H9 (cell line): ENCODE measurements around the gene ENO3. TPM values are rescaled to one million over a fixed set of nuclear protein-coding genes. Genes with fewer than 3 reads are reported as not detected.
A peak's percentile ranks its signal among the peaks of the same experiment; 100 is the strongest.

Source experiments
- DNase-seq: peaks from one replicate; pipeline ENCODE4 v3.0.0-alpha.2; 2017
- H2AFZ ChIP-seq: one replicate; pipeline ENCODE4 v1.6.1; 2013; ENCODE audit warnings: mild to moderate bottlenecking, low read length, control low read depth, moderate library complexity
- H2AK5ac ChIP-seq: 2 replicates; pipeline ENCODE4 v1.6.1; 2013; ENCODE audit warnings: low read length, control low read depth, mixed read lengths; ENCODE audit not compliant: insufficient read length
- H2BK120ac ChIP-seq: one replicate; pipeline ENCODE4 v1.6.1; 2013; ENCODE audit warnings: low read depth, mild to moderate bottlenecking, low read length, control low read depth, inconsistent platforms; ENCODE audit not compliant: poor library complexity, severe bottlenecking
- H2BK12ac ChIP-seq: 2 replicates; pipeline ENCODE4 v1.6.1; 2013; ENCODE audit warnings: low read length, control low read depth, mixed read lengths, low read depth; ENCODE audit not compliant: insufficient read length
- H2BK15ac ChIP-seq: 2 replicates; pipeline ENCODE4 v1.6.1; 2013; ENCODE audit warnings: low read depth, low read length, control low read depth
- H2BK20ac ChIP-seq: one replicate; pipeline ENCODE4 v1.6.1; 2013; ENCODE audit warnings: low read depth, mild to moderate bottlenecking, low read length, control low read depth, inconsistent platforms; ENCODE audit not compliant: poor library complexity, severe bottlenecking
- H2BK5ac ChIP-seq: 2 replicates; pipeline ENCODE4 v1.6.1; 2013; ENCODE audit warnings: low read length, control low read depth, mixed read lengths; ENCODE audit not compliant: insufficient read length
- H3K14ac ChIP-seq: 2 replicates; pipeline ENCODE4 v1.6.1; 2013; ENCODE audit warnings: low read length, control low read depth; ENCODE audit not compliant: insufficient read depth
- H3K18ac ChIP-seq: 2 replicates; pipeline ENCODE4 v1.6.1; 2013; ENCODE audit warnings: low read depth, mild to moderate bottlenecking, mixed read lengths, low read length, control low read depth; ENCODE audit not compliant: insufficient read length
- H3K23ac ChIP-seq: 2 replicates; pipeline ENCODE4 v1.6.1; 2013; ENCODE audit warnings: low read length, control low read depth, mixed read lengths, low read depth; ENCODE audit not compliant: insufficient read length
- H3K23me2 ChIP-seq: 2 replicates; pipeline ENCODE4 v1.6.1; 2013; ENCODE audit warnings: low read depth, mild to moderate bottlenecking, mixed read lengths, low read length, control low read depth; ENCODE audit not compliant: insufficient read length, poor library complexity, severe bottlenecking
- H3K27ac ChIP-seq: 2 replicates; pipeline ENCODE4 v1.5.1; 2013; ENCODE audit warnings: low read length, control low read depth, mixed read lengths, low read depth; ENCODE audit not compliant: insufficient read length
- H3K27me3 ChIP-seq: 2 replicates; pipeline ENCODE4 v1.6.1; 2013; ENCODE audit warnings: low read length, control low read depth, inconsistent platforms; ENCODE audit not compliant: insufficient read depth
- H3K4ac ChIP-seq: 2 replicates; pipeline ENCODE4 v1.6.1; 2013; ENCODE audit warnings: low read depth, mild to moderate bottlenecking, control low read depth, inconsistent platforms, low read length, moderate library complexity
- H3K4me1 ChIP-seq: 2 replicates; pipeline ENCODE4 v1.6.1; 2013; ENCODE audit warnings: low read length, control low read depth, inconsistent platforms; ENCODE audit not compliant: insufficient read depth
- H3K4me2 ChIP-seq: 2 replicates; pipeline ENCODE4 v1.6.1; 2013; ENCODE audit warnings: low read length, control low read depth, mixed read lengths; ENCODE audit not compliant: insufficient read length, insufficient read depth
- H3K56ac ChIP-seq: 2 replicates; pipeline ENCODE4 v1.6.1; 2013; ENCODE audit warnings: low read depth, mild to moderate bottlenecking, mixed read lengths, low read length, control low read depth; ENCODE audit not compliant: insufficient read length
- H3K79me1 ChIP-seq: 2 replicates; pipeline ENCODE4 v1.6.1; 2013; ENCODE audit warnings: low read depth, mild to moderate bottlenecking, moderate library complexity, low read length, control low read depth, inconsistent platforms; ENCODE audit not compliant: insufficient read depth, poor library complexity, severe bottlenecking
- H3K79me2 ChIP-seq: 2 replicates; pipeline ENCODE4 v1.6.1; 2013; ENCODE audit warnings: low read length, control low read depth, inconsistent platforms; ENCODE audit not compliant: insufficient read depth
- H3K9ac ChIP-seq: 2 replicates; pipeline ENCODE4 v1.6.1; 2013; ENCODE audit warnings: low read length, control low read depth, mixed read lengths; ENCODE audit not compliant: insufficient read length; ENCODE audit errors: extremely low read depth
- H3K9me3 ChIP-seq: one replicate; pipeline ENCODE4 v1.6.1; 2013; ENCODE audit warnings: low read depth, low read length, inconsistent platforms; ENCODE audit not compliant: control insufficient read depth
- H3T11ph ChIP-seq: one replicate; pipeline ENCODE4 v1.6.1; 2013; ENCODE audit warnings: mild to moderate bottlenecking, low read length, control low read depth, inconsistent platforms
- H4K20me1 ChIP-seq: one replicate; pipeline ENCODE4 v1.6.1; 2013; ENCODE audit not compliant: control insufficient read depth, insufficient read length, insufficient read depth
- H4K5ac ChIP-seq: 2 replicates; pipeline ENCODE4 v1.6.1; 2013; ENCODE audit warnings: low read depth, mild to moderate bottlenecking, mixed read lengths, low read length, control low read depth; ENCODE audit not compliant: insufficient read length
- H4K8ac ChIP-seq: replicated peaks from 2 replicates; pipeline ENCODE4 v1.6.1; 2013; ENCODE audit warnings: low read length, control low read depth, mixed read lengths, low read depth; ENCODE audit not compliant: insufficient read length
- H4K91ac ChIP-seq: 2 replicates; pipeline ENCODE4 v1.6.1; 2013; ENCODE audit warnings: low read depth, mild to moderate bottlenecking, moderate library complexity, mixed read lengths, low read length, control low read depth; ENCODE audit not compliant: insufficient read length
- H3K27ac Mint-ChIP-seq, 3 experiments: 2 replicates in 2 of 3; 3 replicates in 1 of 3; pipeline ENCODE4 v1.8.0; 2020 to 2021; ENCODE audit warnings: mixed read lengths in 3 of 3, mild to moderate bottlenecking in 1 of 3, moderate library complexity in 1 of 3
- H3K27me3 Mint-ChIP-seq: 2 replicates; pipeline ENCODE4 v1.8.0; 2021; ENCODE audit warnings: low read depth, mild to moderate bottlenecking, moderate library complexity, mixed read lengths
- H3K36me3 Mint-ChIP-seq, 3 experiments: 2 replicates in 2 of 3; 3 replicates in 1 of 3; pipeline ENCODE4 v1.8.0; 2020 to 2021; ENCODE audit warnings: low read depth in 3 of 3, mixed read lengths in 3 of 3; ENCODE audit not compliant: insufficient read depth in 1 of 3
- H3K4me1 Mint-ChIP-seq, 2 experiments: 2 replicates each; pipeline ENCODE4 v1.8.0; 2020; ENCODE audit warnings: mixed read lengths in 2 of 2
- H3K4me3 Mint-ChIP-seq, 2 experiments: 2 replicates in 1 of 2; 3 replicates in 1 of 2; pipeline ENCODE4 v1.8.0; 2020 to 2021; ENCODE audit warnings: mild to moderate bottlenecking in 2 of 2, mixed read lengths in 2 of 2, moderate library complexity in 1 of 2
- H3K9me3 Mint-ChIP-seq, 2 experiments: 2 replicates in 1 of 2; 3 replicates in 1 of 2; pipeline ENCODE4 v1.8.0; 2020; ENCODE audit warnings: mild to moderate bottlenecking in 2 of 2, mixed read lengths in 2 of 2, moderate library complexity in 1 of 2
- WGBS: extraction: QIAGEN DNeasy Blood & Tissue Kit; methylation state at CpG from one replicate; pipeline ENCODE4 v1.1.7; 2013; ENCODE audit warnings: missing lambda C conversion rate, low lambda C conversion rate, mixed read lengths; ENCODE audit not compliant: insufficient read length; ENCODE audit errors: extremely low coverage; 5-methylcytosine and 5-hydroxymethylcytosine counted together
- total RNA-seq: library from RNA; stranded (reverse); gene quantifications from 2 replicates; pipeline ENCODE4 v1.2.1, GENCODE V29; 2021
- TF ChIP-seq, protein P1 (sequence below): fragments of 200-600 bp; sonication (generic); conservative IDR thresholded peaks from 3 replicates; pipeline ENCODE4 v1.8.0; 2021; ENCODE audit warnings: antibody characterized with exemption, mild to moderate bottlenecking

The ENO3 gene
- total RNA-seq, 1 experiment from 2014 or later, result 25.4 TPM

DNA sequence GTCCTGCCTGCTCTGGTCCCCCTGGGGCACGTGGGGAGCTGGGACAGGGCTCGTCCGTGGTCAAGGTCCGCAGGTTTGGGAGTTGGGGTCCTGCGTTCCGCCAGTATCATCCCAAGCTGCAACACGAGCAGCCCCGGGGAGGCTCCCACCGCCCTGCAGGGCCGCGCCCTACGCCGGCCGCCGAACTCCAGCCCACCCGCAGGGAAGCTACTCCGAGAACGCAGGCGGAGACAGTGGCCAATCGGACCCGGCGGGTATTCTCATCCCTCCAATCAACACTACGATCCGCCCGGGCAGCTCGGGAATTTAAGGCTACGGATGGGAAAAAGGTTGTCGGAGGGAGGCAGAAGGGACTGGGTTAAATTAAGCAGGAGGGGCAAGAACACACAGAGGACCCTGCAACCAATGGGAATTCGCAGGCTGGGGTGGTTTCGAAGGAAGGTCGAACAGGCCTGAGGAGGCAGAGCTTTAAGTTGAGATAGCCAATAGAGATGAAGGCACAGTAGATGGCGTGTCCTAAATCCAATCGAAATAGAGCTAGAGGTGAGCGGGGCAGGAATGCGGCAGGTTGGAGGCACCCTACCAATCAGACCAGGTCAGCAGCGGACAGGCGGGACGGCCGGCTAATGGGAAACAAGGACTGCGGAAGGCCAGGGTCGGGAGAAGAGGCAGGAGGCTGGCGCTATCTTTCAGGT, 16.1 kb downstream of the ENO3 start:
- WGBS, result no CpG with 5 or more reads among the region's 42 CpGs
- no peak overlapping the region for H3T11ph ChIP-seq
- H3K9me3 Mint-ChIP-seq, result peaks cover 5 to 24% of the 10 kb centered on the region in 2 experiments; a peak in 4 of 5 replicates
- no peak overlapping the region for H3K56ac ChIP-seq
- peak overlapping the region in 1 of 3 experiments; percentile 85; a peak in 4 of 7 replicates for H3K27ac Mint-ChIP-seq
- H3K27ac ChIP-seq, result peak overlapping the region; percentile 71
- H2AK5ac ChIP-seq, result no peak overlapping the region
- peaks cover 33 to 45% (median 42%) of the 10 kb centered on the region in 3 experiments for H3K36me3 Mint-ChIP-seq
- no peak overlapping the region for H4K8ac ChIP-seq
- no peak overlapping the region for H4K5ac ChIP-seq
- peak overlapping the region; percentile 68 for H3K18ac ChIP-seq
- no peaks in the 10 kb centered on the region; the same call in 1 of the 2 replicates for H3K27me3 Mint-ChIP-seq
- no peaks in the 10 kb centered on the region for H3K27me3 ChIP-seq
- H2BK15ac ChIP-seq, result no peak overlapping the region
- no peak overlapping the region for H3K4ac ChIP-seq
- no peak overlapping the region for H3K4me3 Mint-ChIP-seq
- H3K23me2 ChIP-seq, result peaks cover 23% of the 10 kb centered on the region
- H2BK120ac ChIP-seq, result no peak overlapping the region
- TF ChIP-seq, protein P1, sequence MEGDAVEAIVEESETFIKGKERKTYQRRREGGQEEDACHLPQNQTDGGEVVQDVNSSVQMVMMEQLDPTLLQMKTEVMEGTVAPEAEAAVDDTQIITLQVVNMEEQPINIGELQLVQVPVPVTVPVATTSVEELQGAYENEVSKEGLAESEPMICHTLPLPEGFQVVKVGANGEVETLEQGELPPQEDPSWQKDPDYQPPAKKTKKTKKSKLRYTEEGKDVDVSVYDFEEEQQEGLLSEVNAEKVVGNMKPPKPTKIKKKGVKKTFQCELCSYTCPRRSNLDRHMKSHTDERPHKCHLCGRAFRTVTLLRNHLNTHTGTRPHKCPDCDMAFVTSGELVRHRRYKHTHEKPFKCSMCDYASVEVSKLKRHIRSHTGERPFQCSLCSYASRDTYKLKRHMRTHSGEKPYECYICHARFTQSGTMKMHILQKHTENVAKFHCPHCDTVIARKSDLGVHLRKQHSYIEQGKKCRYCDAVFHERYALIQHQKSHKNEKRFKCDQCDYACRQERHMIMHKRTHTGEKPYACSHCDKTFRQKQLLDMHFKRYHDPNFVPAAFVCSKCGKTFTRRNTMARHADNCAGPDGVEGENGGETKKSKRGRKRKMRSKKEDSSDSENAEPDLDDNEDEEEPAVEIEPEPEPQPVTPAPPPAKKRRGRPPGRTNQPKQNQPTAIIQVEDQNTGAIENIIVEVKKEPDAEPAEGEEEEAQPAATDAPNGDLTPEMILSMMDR, result no peak
- H3K9me3 ChIP-seq, result no peaks in the 10 kb centered on the region
- H3K4me1 Mint-ChIP-seq, result peaks cover 20 to 22% of the 10 kb centered on the region in 2 experiments
- H4K20me1 ChIP-seq, result no peaks in the 10 kb centered on the region
- no peak overlapping the region for H4K91ac ChIP-seq
- peak overlapping the region; percentile 67 for H3K9ac ChIP-seq
- H3K4me1 ChIP-seq, result peaks cover 3% of the 10 kb centered on the region; the same call in 1 of the 2 replicates
- peaks cover 2% of the 10 kb centered on the region for H3K79me1 ChIP-seq
- H2BK12ac ChIP-seq, result no peak overlapping the region
- no peak overlapping the region for H2BK20ac ChIP-seq
- no peak overlapping the region for H2BK5ac ChIP-seq
- H2AFZ ChIP-seq, result no peak overlapping the region
- peak; percentile 100 for DNase-seq
- peak overlapping the region; percentile 90 for H3K4me2 ChIP-seq
- peak overlapping the region; percentile 75; the same call in 1 of the 2 replicates for H3K14ac ChIP-seq
- no peak overlapping the region for H3K23ac ChIP-seq
- H3K79me2 ChIP-seq, result peaks cover 2% of the 10 kb centered on the region; the same call in 1 of the 2 replicates
